Measurements from ENCODE around the gene RGS8. TPM values are rescaled to one million over a fixed set of nuclear protein-coding genes. Genes with fewer than 3 reads are reported as not detected.

RGS8 gene
- polyA plus RNA-seq, 1 experiment, result not detected

GRCh38 chr1:182680408-182680807 is 4.0 kb downstream of the RGS8 start:
- DNase-seq (ENCODE audit: low read depth, low spot score), result no peak
- CTCF ChIA-PET, result interaction anchor here (1.5 kb wide), 1 partner anchor 80 kb away, joined by 4 read pairs; no protein-coding TSS in a partner anchor
- Histone ChIP-seq H3K9me3 (ENCODE audit: control insufficient read depth, insufficient read depth, low read length) (no peaks in the 10 kb centered on the region; the same call in 1 of the 2 replicates), H3K27me3 (ENCODE audit: control insufficient read depth, insufficient read depth, low read length) (peaks cover 16% of the 10 kb centered on the region), H3K27ac (ENCODE audit: low read depth, low read length) (no peak overlapping the region), H3K4me3 (ENCODE audit: low read depth, low read length) (no peak overlapping the region)
- no peak for TF ChIP-seq CTCF (IDR thresholded peaks at IDR 0.05; ENCODE audit: low read depth, low read length)
- POLR2A ChIA-PET, result no interaction called here

- no peak overlapping the region for H3K4me3 ChIP-seq (ENCODE audit: low read depth, low read length)
- peaks cover 21% of the 10 kb centered on the region for H3K27me3 ChIP-seq (ENCODE audit: control insufficient read depth, insufficient read depth, low read length)
- POLR2A ChIA-PET, result no interaction called here
- no peak for TF ChIP-seq CTCF (IDR thresholded peaks at IDR 0.05; ENCODE audit: low read depth, low read length)
- CTCF ChIA-PET, result no interaction called here
- DNase-seq (ENCODE audit: low read depth, low spot score), result no peak
- no peak overlapping the region for H3K27ac ChIP-seq (ENCODE audit: low read depth, low read length)
- H3K9me3 ChIP-seq (ENCODE audit: control insufficient read depth, insufficient read depth, low read length), result no peaks in the 10 kb centered on the region; the same call in 1 of the 2 replicates
Measured at GRCh38 chr1:182679684-182680083, 4.7 kb downstream of the RGS8 start.

- ChIA-PET CTCF (no interaction called here), POLR2A (no interaction called here)
- Histone ChIP-seq H3K27me3 (ENCODE audit: control insufficient read depth, insufficient read depth, low read length) (peaks cover 21% of the 10 kb centered on the region), H3K4me3 (ENCODE audit: low read depth, low read length) (no peak overlapping the region), H3K9me3 (ENCODE audit: control insufficient read depth, insufficient read depth, low read length) (no peaks in the 10 kb centered on the region), H3K27ac (ENCODE audit: low read depth, low read length) (no peak overlapping the region)
- no peak for TF ChIP-seq CTCF (IDR thresholded peaks at IDR 0.05; ENCODE audit: low read depth, low read length)
- DNase-seq (ENCODE audit: low read depth, low spot score), result no peak
Measured at GRCh38 chr1:182677397-182678098, 6.8 kb downstream of the RGS8 start.

- TF ChIP-seq CTCF (IDR thresholded peaks at IDR 0.05; ENCODE audit: low read depth, low read length), result no peak
- CTCF ChIA-PET, result no interaction called here
- no peaks in the 10 kb centered on the region; the same call in 1 of the 2 replicates for H3K9me3 ChIP-seq (ENCODE audit: control insufficient read depth, insufficient read depth, low read length)
- no peak overlapping the region for H3K27ac ChIP-seq (ENCODE audit: low read depth, low read length)
- no peak overlapping the region for H3K4me3 ChIP-seq (ENCODE audit: low read depth, low read length)
- DNase-seq (ENCODE audit: low read depth, low spot score), result no peak
- H3K27me3 ChIP-seq (ENCODE audit: control insufficient read depth, insufficient read depth, low read length), result peaks cover 28% of the 10 kb centered on the region
- POLR2A ChIA-PET, result no interaction called here
Measured at GRCh38 chr1:182676274-182676673, 8.1 kb downstream of the RGS8 start.

GRCh38 chr1:182674346-182675246 is 9.8 kb downstream of the RGS8 start:
- no peak for DNase-seq (ENCODE audit: low read depth, low spot score)
- TF ChIP-seq CTCF (IDR thresholded peaks at IDR 0.05; ENCODE audit: low read depth, low read length), result no peak
- no peak overlapping the region for H3K4me3 ChIP-seq (ENCODE audit: low read depth, low read length)
- ChIA-PET POLR2A (no interaction called here), CTCF (interaction anchor here (1.0 kb wide), 1 partner anchor 108 kb away, joined by 3 read pairs; no protein-coding TSS in a partner anchor)
- no peak overlapping the region for H3K27ac ChIP-seq (ENCODE audit: low read depth, low read length)
- no peaks in the 10 kb centered on the region; the same call in 1 of the 2 replicates for H3K9me3 ChIP-seq (ENCODE audit: control insufficient read depth, insufficient read depth, low read length)
- H3K27me3 ChIP-seq (ENCODE audit: control insufficient read depth, insufficient read depth, low read length), result peaks cover 28% of the 10 kb centered on the region
